K562 (cell line): ENCODE measurements around the gene RBP7. TPM values are rescaled to one million over a fixed set of nuclear protein-coding genes. Genes with fewer than 3 reads are reported as not detected.

Source experiments
- ATAC-seq: fragments of 200-7000 bp; cut with Tn5 transposase; 3 replicates; pipeline ENCODE4 v1.9.1; 2020; ENCODE audit warnings: moderate library complexity
- BruUV-seq: library from RNA; stranded (reverse); fragments of 400-500 nt; replicated peaks from 2 replicates; lab custom pipeline; 2021; lab: Mats Ljungman, UMichigan
- CTCF ChIA-PET: fragments of 300-600 bp; formaldehyde crosslinking; extraction: SDS; loops from one replicate; lab custom pipeline; 2021; ENCODE audit warnings: low intra/inter-chr PET ratio; lab: Yijun Ruan, JAX
- POLR2A ChIA-PET: fragments of 300-600, 350-650 bp; sonication (Branson Sonifier 250); formaldehyde crosslinking; extraction: SDS; loops from one replicate; lab custom pipeline; 2021; ENCODE audit warnings: antibody characterized with exemption, inconsistent platforms; lab: Yijun Ruan, JAX
- DNase-seq, 4 experiments: peaks; one replicate each; pipeline versions ENCODE4 v3.0.0 to v3.0.0-alpha.2; 2011 to 2018; ENCODE audit warnings: low spot score in 3 of 4, mixed read lengths in 3 of 4; ENCODE audit errors: extremely low read depth in 1 of 4
- FAIRE-seq: peaks from 2 replicates; lab custom pipeline; 2011; peaks lifted over from hg19 to GRCh38; lab: Jason Lieb, UNC
- H2AFZ ChIP-seq: 2 replicates; pipeline ENCODE4 v1.6.0; 2011; ENCODE audit warnings: low read depth, low read length, control low read depth, inconsistent platforms
- H3K27ac ChIP-seq: fragments of 200-600 bp; 3 replicates; pipeline ENCODE4 v1.8.0; 2011; ENCODE audit warnings: low read depth, mild to moderate bottlenecking, control low read depth, inconsistent platforms, low read length, moderate library complexity, mixed read lengths; ENCODE audit errors: extremely low read depth
- H3K27me3 ChIP-seq, 2 experiments: fragments of 300-600 bp in 1 of 2; 2 replicates in 1 of 2; 3 replicates in 1 of 2; pipeline versions ENCODE4 v1.6.0 to v1.8.0; 2011; ENCODE audit warnings: inconsistent platforms in 2 of 2, low read length in 2 of 2, mild to moderate bottlenecking in 1 of 2, mixed read lengths in 1 of 2, moderate library complexity in 1 of 2; ENCODE audit not compliant: control insufficient read depth in 2 of 2, insufficient read depth in 2 of 2
- H3K36me3 ChIP-seq: fragments of 300-600 bp; 3 replicates; pipeline ENCODE4 v1.8.0; 2011; ENCODE audit warnings: mild to moderate bottlenecking, low read length, inconsistent platforms; ENCODE audit not compliant: control insufficient read depth, insufficient read depth
- H3K4me1 ChIP-seq, 2 experiments: fragments of 200-600 bp in 1 of 2; replicated peaks in 1 of 2; 2 replicates in 1 of 2; 3 replicates in 1 of 2; pipeline versions ENCODE4 v1.5.1 to v1.8.0; 2011; ENCODE audit warnings: inconsistent platforms in 2 of 2, low read length in 2 of 2, mild to moderate bottlenecking in 1 of 2, mixed read lengths in 1 of 2, moderate library complexity in 1 of 2; ENCODE audit not compliant: control insufficient read depth in 2 of 2, insufficient read depth in 2 of 2
- H3K4me2 ChIP-seq: 2 replicates; pipeline ENCODE4 v1.6.1; 2011; ENCODE audit warnings: low read length, control low read depth, inconsistent platforms, mixed read lengths; ENCODE audit not compliant: insufficient read depth
- H3K4me3 ChIP-seq: fragments of 200-600 bp; sonication (generic), shearing (Covaris generic); 2 replicates; pipeline ENCODE4 v1.5.1; 2016; ENCODE audit warnings: control low read depth, inconsistent platforms
- H3K79me2 ChIP-seq: fragments of 200-600 bp; 3 replicates; pipeline ENCODE4 v1.8.0; 2011; ENCODE audit warnings: low read length, inconsistent platforms; ENCODE audit not compliant: control insufficient read depth, insufficient read depth
- H3K9ac ChIP-seq, 2 experiments: 2 replicates each; pipeline versions ENCODE4 v1.6.0 to v1.6.1; 2011; ENCODE audit warnings: low read depth in 2 of 2, low read length in 2 of 2, control low read depth in 1 of 2, inconsistent platforms in 1 of 2, mild to moderate bottlenecking in 1 of 2, mixed read lengths in 1 of 2; ENCODE audit not compliant: insufficient read depth in 1 of 2
- H3K9me1 ChIP-seq: one replicate; pipeline ENCODE4 v1.6.0; 2011; ENCODE audit warnings: inconsistent platforms, mild to moderate bottlenecking, low read length, moderate library complexity; ENCODE audit not compliant: control insufficient read depth, insufficient read depth
- H3K9me3 ChIP-seq: replicated peaks from 2 replicates; pipeline ENCODE4 v1.5.1; 2011; ENCODE audit warnings: low read depth, low read length, inconsistent platforms; ENCODE audit not compliant: control insufficient read depth, insufficient read depth
- H4K20me1 ChIP-seq: replicated peaks from 2 replicates; pipeline ENCODE4 v1.6.1; 2011; ENCODE audit warnings: low read length, inconsistent platforms, mixed read lengths; ENCODE audit not compliant: control insufficient read depth, insufficient read depth
- COPS2 ChIP-seq: fragments of 450-650 bp; conservative IDR thresholded peaks from 2 replicates; pipeline ENCODE4 v1.6.1; 2016; ENCODE audit warnings: mild to moderate bottlenecking, moderate library complexity
- EWSR1 ChIP-seq: fragments of 450-650 bp; IDR thresholded peaks from 2 replicates; pipeline ENCODE4 v1.6.1; 2018; ENCODE audit warnings: borderline replicate concordance, mild to moderate bottlenecking, low read depth, moderate library complexity; ENCODE audit not compliant: partially characterized antibody
- KLF6 ChIP-seq: fragments of 250-450 bp; sonication (Bioruptor Pico); IDR thresholded peaks from 2 replicates; pipeline ENCODE4 v1.4.0; 2020; ENCODE audit warnings: mild to moderate bottlenecking, moderate library complexity, borderline replicate concordance
- MAFF ChIP-seq: IDR thresholded peaks from 2 replicates; pipeline ENCODE4 v1.6.1; 2012; ENCODE audit warnings: low read length, improper control_type of control experiment
- MAZ ChIP-seq, 2 experiments: fragments of 450-650 bp in 1 of 2; sonication (generic) in 1 of 2; formaldehyde crosslinking; IDR thresholded peaks in 1 of 2; conservative IDR thresholded peaks in 1 of 2; 2 replicates each; pipeline versions ENCODE4 v1.4.0 to v1.5.0; 2020; ENCODE audit warnings: mild to moderate bottlenecking in 1 of 2, missing genetic modification reagents in 1 of 2
- MTA3 ChIP-seq: fragments of 450-650 bp; formaldehyde crosslinking; IDR thresholded peaks from 2 replicates; pipeline ENCODE4 v1.6.1; 2017; ENCODE audit warnings: mild to moderate bottlenecking, borderline replicate concordance
- NCOA4 ChIP-seq: fragments of 450-650 bp; IDR thresholded peaks from 2 replicates; pipeline ENCODE4 v1.6.1; 2018; ENCODE audit warnings: mild to moderate bottlenecking; ENCODE audit not compliant: partially characterized antibody
- NCOA6 ChIP-seq: fragments of 450-650 bp; IDR thresholded peaks from 2 replicates; pipeline ENCODE4 v1.6.1; 2017; ENCODE audit warnings: mild to moderate bottlenecking
- PHB2 ChIP-seq: fragments of 450-650 bp; IDR thresholded peaks from 2 replicates; pipeline ENCODE4 v1.6.1; 2017; ENCODE audit warnings: low read depth
- POU5F1 ChIP-seq: fragments of 150-350 bp; IDR thresholded peaks from 2 replicates; pipeline ENCODE4 v1.6.1; 2014; ENCODE audit warnings: borderline replicate concordance, low read length, low read depth, mild to moderate bottlenecking; ENCODE audit not compliant: partially characterized antibody
- SP2 ChIP-seq: IDR thresholded peaks from 2 replicates; pipeline ENCODE4 v1.6.1; 2011; ENCODE audit warnings: mild to moderate bottlenecking, low read depth, low read length, moderate library complexity; ENCODE audit not compliant: poor library complexity, severe bottlenecking; ENCODE audit errors: extremely low read depth
- TCF7 ChIP-seq: sonication (generic); IDR thresholded peaks from 2 replicates; pipeline ENCODE4 v1.6.1; 2016; ENCODE audit warnings: antibody characterized with exemption, borderline replicate concordance
- WHSC1 ChIP-seq: IDR thresholded peaks from one replicate; pipeline ENCODE4 v1.6.1; 2012; ENCODE audit warnings: low read length, control low read depth, inconsistent platforms
- ZNF436 ChIP-seq: fragments of 250-450, 450-650 bp; sonication (Bioruptor Pico); formaldehyde crosslinking; IDR thresholded peaks from 2 replicates; pipeline ENCODE4 v1.7.0; 2020; ENCODE audit warnings: mild to moderate bottlenecking
- WGBS: fragments of 100-300 bp; shearing (Covaris generic); methylation state at CpG from one replicate; pipeline ENCODE4 v1.1.6; 2016; ENCODE audit warnings: low coverage, mixed read lengths; ENCODE audit not compliant: insufficient coverage; ENCODE audit errors: missing lambda C conversion rate; 5-methylcytosine and 5-hydroxymethylcytosine counted together
- in situ Hi-C: fragments of 300-500 bp; cut with MboI; formaldehyde crosslinking; loops from 4 replicates; pipeline ENCODE4 v1.15.0; 2018; ENCODE audit warnings: inconsistent platforms, mixed read lengths
- intact Hi-C: fragments of 100-400 bp; cut with micrococcal nuclease; formaldehyde crosslinking; loops from 2 replicates; pipeline ENCODE4 v1.14.2; 2022
- polyA plus RNA-seq, 8 experiments: library from polyadenylated mRNA; depleted of rRNA in 4 of 8; stranded (reverse) in 5 of 8; unstranded in 3 of 8; fragments of >200 nt; fragmentation: Nextera tagmentation in 2 of 8; fragmentation: Illumina TruSeq in 1 of 8; extraction: Ambion mirVana in 2 of 8; extraction: Trizol in 1 of 8; gene quantifications; 2 replicates each; pipeline versions ENCODE4 v1.2.1 to v1.2.3, GENCODE V29; 2011 to 2014; ENCODE audit warnings: inconsistent platforms in 1 of 8, missing spikeins in 1 of 8
- total RNA-seq, 7 experiments: library from RNA; depleted of rRNA in 6 of 7; stranded (reverse); fragments of >200 nt in 6 of 7; fragmentation: Illumina TruSeq in 2 of 7; extraction: Trizol in 2 of 7; gene quantifications; 2 replicates each; pipeline versions ENCODE4 v1.2.1 to v1.2.3, GENCODE V29; 2011 to 2021; ENCODE audit warnings: low replicate concordance in 1 of 7
- TF ChIP-seq, protein P1 (sequence below): fragments of 250-450 bp; sonication (Bioruptor Pico); IDR thresholded peaks from 2 replicates; pipeline ENCODE4 v1.5.0; 2021; ENCODE audit warnings: mild to moderate bottlenecking, moderate library complexity
- TF ChIP-seq, protein P2 (sequence below): sonication (generic); formaldehyde crosslinking; IDR thresholded peaks from 2 replicates; pipeline ENCODE4 v1.8.0; 2023; ENCODE audit warnings: mild to moderate bottlenecking, missing genetic modification reagents
- TF ChIP-seq, protein P3 (sequence below): fragments of 450-650 bp; IDR thresholded peaks from 2 replicates; pipeline ENCODE4 v1.6.1; 2016; ENCODE audit warnings: low read depth, mild to moderate bottlenecking, moderate library complexity

The RBP7 gene
- total and polyA plus RNA-seq, 9 of the 15 experiments (the other 6 are each of a cell fraction or from before 2014, with no cell fraction given), result not detected

DNA sequence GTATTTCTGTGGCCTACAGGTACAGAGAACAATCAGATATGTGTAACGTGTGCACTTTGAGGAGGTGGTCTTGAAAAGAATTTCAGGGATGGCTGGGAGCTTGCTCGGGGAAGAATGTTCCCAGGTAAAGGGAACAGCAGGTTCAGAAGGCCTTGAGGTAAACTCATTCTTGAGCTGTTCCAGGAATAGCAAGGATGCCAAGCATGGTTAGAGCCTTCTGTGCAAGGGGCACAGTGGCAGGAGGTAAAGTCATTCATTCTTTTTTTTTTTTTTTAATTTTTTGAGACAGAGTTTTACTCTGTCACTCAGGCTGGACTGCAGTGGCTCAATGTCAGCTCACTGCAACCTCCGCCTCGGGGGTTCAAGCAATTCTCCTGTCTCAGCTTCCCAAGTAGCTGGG is 45.7 kb downstream of the RBP7 start:
- Histone ChIP-seq H3K4me2 (no peak overlapping the region), H3K4me1 (peaks cover 10 to 23% of the 10 kb centered on the region in 2 experiments; a peak in 4 of 5 replicates), H4K20me1 (peaks cover 21% of the 10 kb centered on the region), H3K9ac (no peak overlapping the region), H3K9me1 (peaks cover 7% of the 10 kb centered on the region), H2AFZ (no peak overlapping the region), H3K36me3 (peaks cover 66% of the 10 kb centered on the region), H3K9me3 (no peaks in the 10 kb centered on the region), H3K4me3 (no peak overlapping the region), H3K27ac (no peak overlapping the region), H3K79me2 (peaks cover 84% of the 10 kb centered on the region), H3K27me3 (no peaks in the 10 kb centered on the region)
- CTCF ChIA-PET, result no interaction called here
- 99% methylated on average over 4 of the region's 4 CpGs for WGBS
- POLR2A ChIA-PET, result interaction anchor here (0.6 to 1.2 kb wide), 5 partner anchors 7 to 177 kb away, joined by 3 to 6 read pairs (median 4); no protein-coding TSS in a partner anchor
- intact Hi-C loops, result no loop called here
- ATAC-seq, result no peak
- no peak for FAIRE-seq
- in situ Hi-C loops, result no loop called here
- no peak for DNase-seq
- BruUV-seq, result no TSS peak
- TF ChIP-seq, protein P1, sequence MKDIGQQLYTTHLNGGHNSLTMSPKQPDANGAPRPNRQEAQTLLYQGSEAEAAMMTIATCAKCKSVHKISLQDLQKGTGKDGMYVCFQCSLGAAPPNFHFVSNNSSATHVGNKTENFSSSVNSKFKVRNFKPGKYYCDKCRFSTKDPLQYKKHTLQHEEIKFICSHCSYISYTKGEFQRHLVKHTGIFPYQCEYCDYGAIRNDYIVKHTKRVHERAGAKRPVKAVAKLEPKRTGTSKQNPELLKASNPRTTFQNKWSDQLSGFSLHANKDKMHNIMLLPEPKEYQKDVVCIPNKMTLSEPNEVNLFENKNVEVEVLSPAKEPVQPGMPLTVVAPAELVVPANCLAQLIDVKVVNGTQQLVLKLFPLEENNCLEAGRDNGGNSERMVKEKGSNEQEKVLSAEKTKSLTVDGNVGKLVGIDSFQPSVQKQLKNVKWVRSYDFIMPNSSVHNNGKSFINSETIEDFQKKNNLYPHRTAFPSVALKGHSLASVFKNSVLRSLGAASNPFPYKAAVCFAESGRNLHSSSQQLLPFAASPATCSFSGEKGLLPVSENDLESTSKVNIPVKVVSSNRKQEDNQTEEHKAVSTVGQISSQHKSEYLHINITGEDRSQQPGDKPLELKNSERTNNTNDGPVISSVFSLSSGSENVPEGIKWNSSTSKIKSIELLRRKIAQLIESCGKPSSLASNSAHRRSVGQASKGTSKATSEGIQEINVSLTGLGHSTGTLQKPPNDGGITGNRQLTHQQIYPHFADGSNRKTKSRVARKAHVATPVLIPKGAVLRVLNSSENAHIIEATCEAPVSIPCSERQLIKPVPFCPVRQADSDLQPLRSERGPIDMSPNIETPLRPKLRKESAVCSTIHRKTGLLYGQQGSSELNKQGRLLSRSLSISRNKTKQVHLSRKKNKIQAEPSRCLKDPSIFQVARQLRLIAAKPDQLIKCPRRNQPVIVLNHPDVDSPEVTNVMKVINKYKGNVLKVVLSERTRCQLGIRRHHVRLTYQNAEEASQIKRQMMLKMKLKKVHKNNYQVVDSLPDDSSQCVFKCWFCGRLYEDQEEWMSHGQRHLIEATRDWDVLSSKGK, result no peak
- TF ChIP-seq COPS2 (no peak), TCF7 (no peak), MTA3 (no peak), KLF6 (no peak), WHSC1 (no peak), SP2 (no peak), POU5F1 (no peak), ZNF436 (CRISPR knock-in tag) (no peak), EWSR1 (no peak), NCOA6 (no peak), NCOA4 (no peak), MAFF (no peak), MAZ (CRISPR knock-in tag; conservative IDR thresholded peaks at IDR 0.05 in 1 of 2, IDR thresholded peaks at IDR 0.05 in 1 of 2) (no peak), PHB2 (no peak)
- TF ChIP-seq, protein P2, sequence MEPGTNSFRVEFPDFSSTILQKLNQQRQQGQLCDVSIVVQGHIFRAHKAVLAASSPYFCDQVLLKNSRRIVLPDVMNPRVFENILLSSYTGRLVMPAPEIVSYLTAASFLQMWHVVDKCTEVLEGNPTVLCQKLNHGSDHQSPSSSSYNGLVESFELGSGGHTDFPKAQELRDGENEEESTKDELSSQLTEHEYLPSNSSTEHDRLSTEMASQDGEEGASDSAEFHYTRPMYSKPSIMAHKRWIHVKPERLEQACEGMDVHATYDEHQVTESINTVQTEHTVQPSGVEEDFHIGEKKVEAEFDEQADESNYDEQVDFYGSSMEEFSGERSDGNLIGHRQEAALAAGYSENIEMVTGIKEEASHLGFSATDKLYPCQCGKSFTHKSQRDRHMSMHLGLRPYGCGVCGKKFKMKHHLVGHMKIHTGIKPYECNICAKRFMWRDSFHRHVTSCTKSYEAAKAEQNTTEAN (CRISPR knock-in tag), result no peak
- TF ChIP-seq, protein P3, sequence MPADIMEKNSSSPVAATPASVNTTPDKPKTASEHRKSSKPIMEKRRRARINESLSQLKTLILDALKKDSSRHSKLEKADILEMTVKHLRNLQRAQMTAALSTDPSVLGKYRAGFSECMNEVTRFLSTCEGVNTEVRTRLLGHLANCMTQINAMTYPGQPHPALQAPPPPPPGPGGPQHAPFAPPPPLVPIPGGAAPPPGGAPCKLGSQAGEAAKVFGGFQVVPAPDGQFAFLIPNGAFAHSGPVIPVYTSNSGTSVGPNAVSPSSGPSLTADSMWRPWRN, result no peak
